GM21381 (cell line): ENCODE results near the gene FGFR1OP2.

Experiments used
- ATAC-seq: cut with Tn5 transposase; IDR thresholded peaks from one replicate; pipeline ENCODE4 v1.9.1; 2021; ENCODE audit warnings: mild to moderate bottlenecking, moderate library complexity; ENCODE audit not compliant: unreplicated experiment

The FGFR1OP2 gene

DNA sequence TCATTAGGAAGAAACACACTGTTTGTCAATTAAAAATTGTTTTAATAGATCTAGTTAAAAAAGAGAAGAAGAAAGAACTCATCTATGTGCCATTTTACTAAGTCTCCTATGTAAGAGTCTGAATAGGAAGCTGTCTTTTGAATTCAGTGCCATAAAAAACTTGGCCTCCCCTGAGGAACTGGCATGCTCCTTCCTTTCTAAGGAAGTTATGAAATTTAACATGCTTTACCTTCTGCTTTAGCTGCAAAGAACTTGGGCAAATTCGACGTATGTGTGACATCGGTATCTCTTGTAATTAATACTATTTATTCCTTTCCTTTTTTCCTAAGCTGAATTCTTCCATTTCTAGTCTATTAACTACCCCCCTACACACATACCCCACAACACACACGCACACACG lies 63.4 kb downstream of the FGFR1OP2 start:
- ATAC-seq: no peak

DNA sequence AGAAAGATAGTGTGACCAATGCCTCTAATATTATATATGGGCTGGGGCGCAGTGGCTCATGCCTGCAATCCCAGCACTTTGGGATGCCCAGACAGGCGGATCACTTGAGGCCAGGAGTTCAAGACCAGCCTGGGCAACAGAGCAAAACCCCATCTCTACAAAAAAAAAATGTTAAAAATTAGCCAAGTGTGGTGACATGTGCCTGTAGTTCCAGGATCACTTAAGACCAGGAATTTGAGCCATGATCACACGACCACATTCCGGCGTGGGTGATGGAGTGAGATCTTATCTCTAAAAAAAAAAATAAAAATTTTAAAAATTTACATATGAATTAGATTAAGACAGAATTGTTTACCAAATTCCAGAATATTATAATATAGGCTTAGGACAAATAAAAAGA lies 63.9 kb downstream of the FGFR1OP2 start:
- ATAC-seq: no peak

DNA sequence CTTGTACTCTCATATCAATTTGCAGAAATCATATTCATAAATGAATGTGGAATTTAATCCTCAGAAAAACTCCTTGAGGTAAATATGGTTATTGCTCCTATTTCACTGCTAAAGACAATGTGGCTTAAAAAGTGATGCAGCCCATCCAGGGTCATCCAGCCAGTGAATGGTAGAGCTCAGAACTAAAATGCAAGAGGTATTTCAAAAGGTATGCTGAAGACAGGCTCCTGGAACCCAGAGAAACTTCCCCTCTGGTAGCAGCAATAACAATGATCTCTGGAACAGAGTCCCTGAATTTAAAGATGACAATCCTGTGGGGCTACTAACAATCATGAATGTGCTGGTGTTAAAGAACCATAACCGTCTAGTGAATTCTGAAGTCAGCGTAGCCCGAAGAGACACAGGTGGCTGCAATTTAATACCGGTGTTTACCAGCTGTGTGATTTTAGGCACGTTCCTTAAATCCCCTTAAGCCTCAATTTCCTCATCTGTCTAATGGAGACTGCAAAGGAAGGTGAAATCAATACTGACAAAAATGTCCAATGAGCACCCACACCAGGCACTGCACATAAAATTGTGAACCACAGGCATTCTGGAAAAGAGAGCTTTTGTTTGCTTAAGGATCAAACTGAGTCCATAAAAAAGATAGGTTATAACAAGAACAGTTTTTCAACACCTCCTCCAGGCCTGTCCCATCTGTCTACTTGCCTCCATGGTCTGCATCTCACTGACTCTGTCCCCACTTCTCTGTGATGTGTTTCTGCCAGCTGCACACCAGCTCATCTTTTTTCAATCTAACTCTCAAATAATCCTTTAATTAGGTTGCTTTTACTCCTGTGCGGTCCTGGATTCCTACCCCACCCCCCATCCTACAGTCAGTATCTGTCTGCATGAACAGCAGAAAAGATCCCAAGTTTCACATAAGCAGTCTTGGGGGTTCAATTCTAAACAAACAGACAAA lies 65.4 kb downstream of the FGFR1OP2 start:
- no peak for ATAC-seq

DNA sequence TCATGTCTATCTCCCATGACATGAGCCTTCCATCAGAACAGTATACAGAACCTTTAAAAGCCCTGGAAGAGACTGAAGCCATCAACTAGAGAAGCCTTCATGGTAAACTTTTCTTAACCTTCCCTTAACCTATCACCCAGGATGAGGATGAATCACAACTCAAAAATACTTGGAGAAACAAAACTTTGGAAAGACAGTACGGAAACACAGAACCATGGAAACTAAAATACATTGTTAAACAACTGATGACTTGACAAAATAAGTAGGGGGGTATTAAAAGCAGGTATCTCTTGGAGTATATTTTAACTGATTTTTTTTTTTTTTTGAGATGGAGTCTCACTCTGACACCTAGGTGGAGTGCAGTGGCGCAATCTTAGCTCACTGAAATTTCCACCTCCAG lies 67.2 kb downstream of the FGFR1OP2 start:
- no peak for ATAC-seq

DNA sequence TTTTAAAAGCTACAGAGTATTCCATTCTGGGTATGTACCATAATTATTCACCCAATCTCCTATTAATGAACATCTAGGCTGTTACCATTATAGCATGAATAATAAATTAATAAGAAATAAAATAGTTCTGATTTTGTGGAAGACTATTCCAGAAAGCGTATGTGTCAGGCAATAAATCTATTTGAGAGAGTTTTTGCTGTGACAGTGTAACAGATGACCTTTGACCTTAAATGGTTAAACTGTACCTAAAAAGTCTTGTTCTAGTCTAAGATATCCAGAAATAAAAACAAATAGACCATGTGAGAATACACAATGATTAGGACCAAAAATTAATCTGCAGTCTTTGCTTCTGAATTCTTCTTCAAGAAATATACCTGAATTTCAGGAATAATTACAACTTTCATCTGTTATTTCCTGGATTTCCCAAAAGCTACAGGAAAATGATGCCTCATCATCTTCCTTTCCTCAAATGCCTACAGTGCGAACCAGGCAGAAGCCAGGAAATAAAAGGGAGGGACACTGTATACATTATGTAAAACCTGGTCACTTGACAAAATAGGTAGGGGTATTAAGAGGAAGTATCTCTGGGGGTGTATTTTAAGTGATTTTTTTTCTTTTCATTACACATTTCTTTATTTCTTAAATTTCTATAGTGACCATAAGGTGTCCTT lies 68.7 kb downstream of the FGFR1OP2 start:
- no peak for ATAC-seq

DNA sequence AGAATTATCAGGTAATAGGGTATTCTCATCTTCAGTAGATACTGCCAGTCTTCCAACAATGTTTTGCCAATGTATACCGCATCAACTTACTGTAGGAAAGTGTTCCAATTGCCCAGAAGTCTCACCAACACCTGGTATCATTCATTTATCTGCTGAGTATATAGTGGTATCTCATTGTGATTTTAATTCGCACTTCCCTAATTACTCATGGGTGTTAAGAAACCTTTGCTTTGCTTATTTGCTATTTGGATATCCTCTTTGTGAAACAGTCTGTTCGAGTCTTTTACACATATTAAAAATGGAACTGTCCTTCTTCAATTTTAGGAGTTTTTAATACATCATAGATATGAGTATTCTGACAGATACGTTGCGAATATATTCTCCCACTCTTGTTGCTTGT lies 69.8 kb downstream of the FGFR1OP2 start:
- ATAC-seq: no peak

- ATAC-seq: no peak
These were observed 71.6 kb downstream of the FGFR1OP2 start for GRCh38 chr12:27009881-27010301.

DNA sequence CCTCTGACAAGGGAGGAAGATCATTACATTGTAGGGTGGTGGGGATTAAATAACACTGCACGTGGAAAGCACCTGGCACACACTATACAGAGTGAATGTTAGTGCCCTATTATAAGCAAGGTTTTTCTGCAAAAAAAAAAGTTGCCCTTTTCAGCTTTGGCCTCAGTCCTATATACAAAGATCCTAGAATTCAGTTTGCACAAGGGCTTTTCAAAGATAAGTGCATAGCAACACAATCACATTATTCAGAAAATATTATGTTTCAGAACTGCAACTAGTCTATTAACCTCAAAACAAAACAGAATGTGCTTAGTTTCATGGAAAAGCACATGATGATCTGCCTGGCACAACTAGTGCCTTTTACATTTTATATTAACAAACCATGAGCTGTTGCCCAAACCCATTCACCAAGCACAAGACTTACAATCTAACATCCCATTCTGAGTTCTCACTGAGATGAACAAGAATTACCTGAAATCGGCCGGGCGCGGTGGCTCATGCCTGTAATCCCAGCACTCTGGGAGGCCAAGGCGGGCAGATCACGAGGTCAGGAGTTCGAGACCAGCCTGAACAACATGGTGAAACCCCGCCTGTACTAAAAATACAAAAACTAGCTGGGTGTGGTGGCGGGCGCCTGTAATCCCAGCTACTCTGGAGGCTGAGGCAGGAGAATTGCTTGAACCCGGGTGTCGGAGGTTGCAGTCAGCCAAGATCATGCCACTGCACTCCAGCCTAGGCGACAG lies 74.1 kb downstream of the FGFR1OP2 start:
- no peak for ATAC-seq

DNA sequence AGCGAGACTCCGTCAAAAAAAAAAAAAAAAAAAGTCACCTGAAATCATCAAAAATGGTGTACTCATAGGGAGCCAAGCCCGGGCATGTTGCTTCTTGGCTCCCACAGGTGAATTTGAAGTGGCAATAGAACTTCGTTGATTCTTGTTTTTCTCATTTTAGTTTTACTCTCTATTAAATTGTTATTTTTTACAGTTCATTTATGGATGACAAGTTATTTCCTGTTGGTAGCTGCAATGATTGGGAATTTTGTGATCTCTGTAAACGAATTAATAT lies 74.6 kb downstream of the FGFR1OP2 start:
- ATAC-seq: no peak

DNA sequence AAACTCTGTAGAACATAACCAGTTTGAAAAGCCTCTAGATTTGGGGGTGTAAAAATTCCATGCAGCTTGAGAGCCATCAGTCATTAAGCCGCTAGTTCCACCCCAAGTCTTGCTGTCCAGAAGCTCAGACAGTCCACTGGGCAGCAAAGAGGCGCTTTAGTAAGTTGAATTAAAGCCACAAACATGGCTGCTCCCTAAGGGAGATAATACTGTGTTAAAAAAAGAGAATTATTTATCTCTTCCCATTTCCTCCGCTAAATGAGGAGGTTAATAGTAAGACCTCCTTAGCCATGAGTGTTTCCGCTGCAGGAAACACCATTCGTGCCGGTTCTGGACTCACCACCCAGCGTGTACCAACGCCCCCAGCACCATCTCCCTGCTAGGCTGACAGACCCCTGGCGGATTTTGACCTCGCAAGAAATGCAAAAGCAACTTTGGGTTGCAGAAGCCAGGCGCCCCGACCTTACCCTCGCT lies 75.4 kb downstream of the FGFR1OP2 start:
- peak; percentile 15 for ATAC-seq

DNA sequence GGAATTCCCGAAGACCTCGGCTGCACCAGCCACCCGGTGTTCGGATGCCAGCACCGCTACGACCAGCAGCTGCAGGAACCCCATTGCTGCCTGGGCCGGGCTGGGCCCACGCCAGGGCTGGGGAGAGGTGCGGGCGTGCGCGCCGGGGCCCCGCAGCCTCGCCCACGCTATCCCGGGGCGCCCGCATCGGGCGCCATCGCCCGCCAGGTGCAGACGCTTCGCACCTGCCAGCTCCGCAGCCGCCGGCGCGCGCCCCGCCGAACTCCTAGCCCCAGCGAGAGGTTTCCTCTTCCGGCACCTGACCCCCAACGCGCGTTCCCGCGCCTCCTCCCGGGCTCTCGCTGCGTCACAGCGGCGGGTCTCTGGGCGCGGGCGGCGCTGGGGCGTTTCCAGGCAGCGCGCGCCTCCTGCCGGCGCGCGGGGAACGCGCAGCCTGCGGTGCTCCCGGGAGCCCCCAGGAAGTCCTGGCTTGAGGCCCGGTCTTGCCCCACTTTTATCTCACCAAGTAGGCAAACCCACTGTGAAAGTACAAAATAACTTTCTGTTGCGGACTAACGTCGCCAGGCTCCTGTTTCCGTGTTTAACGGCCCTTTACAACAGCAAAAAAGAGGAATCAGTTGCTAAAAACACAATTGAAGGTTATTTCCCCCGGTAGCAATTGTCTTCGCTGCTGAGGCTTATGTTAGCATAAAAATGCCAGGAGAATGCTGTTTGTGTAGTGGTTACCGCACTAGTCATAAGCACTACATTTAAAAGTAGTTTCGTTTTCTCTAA lies 76.0 kb downstream of the FGFR1OP2 start, which contains the start of gene TM7SF3:
Gene TM7SF3 (minus strand): TSS at position 300 of the 774 bp plus-strand sequence. CDS start 216 bp downstream, at position 84.
- peak; percentile 92 for ATAC-seq

- no peak for ATAC-seq
These were observed 76.8 kb downstream of the FGFR1OP2 start for GRCh38 chr12:27014859-27015729.

DNA sequence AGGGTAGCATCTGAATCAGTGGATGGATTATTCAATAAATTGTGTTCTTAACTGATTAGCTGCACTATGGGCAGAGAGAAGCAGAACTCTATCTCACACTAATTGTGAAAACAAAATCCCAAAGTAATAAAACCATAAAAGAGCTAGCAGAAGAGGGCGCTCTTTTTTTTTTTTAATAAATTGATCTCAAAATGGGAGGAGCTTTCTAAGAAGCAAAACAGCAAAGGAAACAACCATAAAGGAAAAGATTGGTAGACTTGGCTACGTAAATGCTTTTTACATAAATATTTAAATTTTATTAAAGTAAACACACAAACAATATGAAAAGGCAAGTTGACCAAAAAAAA lies 77.4 kb downstream of the FGFR1OP2 start:
- ATAC-seq: no peak
